AG04450 (cell line): ENCODE results near the gene ICAM4. TPM values are rescaled to one million over a fixed set of nuclear protein-coding genes. Genes with fewer than 3 reads are reported as not detected.
A peak's percentile ranks its signal among the peaks of the same experiment; 100 is the strongest.

Source experiments
- CTCF ChIA-PET: fragments of 300-600, 350-600 bp; formaldehyde crosslinking; extraction: SDS; loops from one replicate; lab custom pipeline; 2022; ENCODE audit warnings: antibody characterized with exemption, inconsistent platforms; lab: Charles Lee
- POLR2A ChIA-PET: fragments of 350-600 bp; formaldehyde crosslinking; extraction: SDS; loops from one replicate; lab custom pipeline; 2021; ENCODE audit warnings: antibody characterized with exemption, inconsistent platforms; lab: Yijun Ruan, JAX
- DNase-seq: peaks from one replicate; pipeline ENCODE4 v3.0.0-alpha.2; 2011; ENCODE audit warnings: low read depth, low spot score
- H3K27ac ChIP-seq: one replicate; pipeline ENCODE4 v1.5.1; 2012; ENCODE audit warnings: low read depth, low read length, control low read depth
- H3K27me3 ChIP-seq: one replicate; pipeline ENCODE4 v1.6.0; 2012; ENCODE audit warnings: low read length; ENCODE audit not compliant: control insufficient read depth, insufficient read depth
- H3K4me3 ChIP-seq: 2 replicates; pipeline ENCODE4 v1.5.1; 2011; ENCODE audit warnings: mild to moderate bottlenecking, low read depth, low read length, control low read depth
- H3K9me3 ChIP-seq: 2 replicates; pipeline ENCODE4 v1.5.1; 2012; ENCODE audit warnings: low read length; ENCODE audit not compliant: control insufficient read depth, insufficient read depth
- polyA plus RNA-seq: library from polyadenylated mRNA; depleted of rRNA; stranded (reverse); fragments of >200 nt; gene quantifications from 2 replicates; pipeline ENCODE4 v1.2.3, GENCODE V29; 2011
- TF ChIP-seq, protein P1 (sequence below): IDR thresholded peaks from 2 replicates; pipeline ENCODE4 v1.5.1; 2011; ENCODE audit warnings: low read depth, low read length, control low read depth, inconsistent platforms

ICAM4 gene
- polyA plus RNA-seq, 1 experiment: 2.5 TPM

DNA sequence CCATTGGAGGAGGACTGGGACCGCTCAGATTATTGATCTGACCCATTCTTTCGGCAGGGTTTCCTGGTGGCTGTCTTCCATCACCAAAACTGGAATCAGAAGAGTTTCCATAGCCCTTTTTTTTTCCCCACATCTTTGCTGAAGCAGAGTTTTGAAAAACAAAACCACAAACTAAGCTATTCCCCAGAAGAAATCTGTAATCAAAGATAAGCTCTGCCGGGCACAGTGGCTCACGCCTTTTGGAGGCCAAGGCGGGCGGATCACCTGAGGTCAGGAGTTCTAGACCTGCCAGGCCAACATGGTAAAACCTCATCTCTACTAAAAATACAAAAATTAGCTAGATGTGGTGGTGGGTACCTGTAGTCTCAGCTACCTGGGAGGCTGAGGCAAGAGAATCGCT is 20.0 kb upstream of the ICAM4 start:
- CTCF ChIA-PET: interaction anchor here (0.5 to 5.9 kb wide), 7 partner anchors 13 to 125 kb away, joined by 3 to 59 read pairs (median 5); no protein-coding TSS in a partner anchor

DNA sequence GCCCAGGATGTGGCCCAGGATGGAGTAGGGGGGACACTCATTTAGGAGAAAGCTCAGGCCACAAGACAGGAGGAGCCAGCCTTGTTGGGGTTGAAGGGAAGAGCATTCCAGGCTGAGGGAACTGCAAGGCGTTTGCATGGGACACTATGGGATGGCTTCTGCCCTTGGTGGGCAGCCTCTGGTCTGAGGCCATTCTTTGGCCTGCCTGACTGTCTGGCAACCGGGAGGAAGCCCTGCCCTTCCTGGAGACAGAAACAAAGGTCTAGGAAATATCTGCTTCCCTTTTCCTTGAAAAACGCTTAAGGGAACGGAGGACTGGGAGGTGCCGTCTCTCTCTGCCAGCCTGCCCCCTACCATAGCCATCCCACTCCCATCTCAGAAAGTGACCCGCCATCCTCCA is 18.7 kb upstream of the ICAM4 start:
- CTCF ChIA-PET: interaction anchor here (1.5 to 5.9 kb wide), 3 partner anchors 9 to 123 kb away, joined by 13 to 59 read pairs (median 24); no protein-coding TSS in a partner anchor
- POLR2A ChIA-PET: no interaction called here

More for the DNA sequence above, 20.0 kb upstream of the ICAM4 start:
- Histone ChIP-seq H3K27me3 (no peaks in the 10 kb centered on the region), H3K9me3 (no peaks in the 10 kb centered on the region; the same call in 1 of the 2 replicates), H3K27ac (no peak overlapping the region), H3K4me3 (no peak overlapping the region)
- TF ChIP-seq, protein P1, sequence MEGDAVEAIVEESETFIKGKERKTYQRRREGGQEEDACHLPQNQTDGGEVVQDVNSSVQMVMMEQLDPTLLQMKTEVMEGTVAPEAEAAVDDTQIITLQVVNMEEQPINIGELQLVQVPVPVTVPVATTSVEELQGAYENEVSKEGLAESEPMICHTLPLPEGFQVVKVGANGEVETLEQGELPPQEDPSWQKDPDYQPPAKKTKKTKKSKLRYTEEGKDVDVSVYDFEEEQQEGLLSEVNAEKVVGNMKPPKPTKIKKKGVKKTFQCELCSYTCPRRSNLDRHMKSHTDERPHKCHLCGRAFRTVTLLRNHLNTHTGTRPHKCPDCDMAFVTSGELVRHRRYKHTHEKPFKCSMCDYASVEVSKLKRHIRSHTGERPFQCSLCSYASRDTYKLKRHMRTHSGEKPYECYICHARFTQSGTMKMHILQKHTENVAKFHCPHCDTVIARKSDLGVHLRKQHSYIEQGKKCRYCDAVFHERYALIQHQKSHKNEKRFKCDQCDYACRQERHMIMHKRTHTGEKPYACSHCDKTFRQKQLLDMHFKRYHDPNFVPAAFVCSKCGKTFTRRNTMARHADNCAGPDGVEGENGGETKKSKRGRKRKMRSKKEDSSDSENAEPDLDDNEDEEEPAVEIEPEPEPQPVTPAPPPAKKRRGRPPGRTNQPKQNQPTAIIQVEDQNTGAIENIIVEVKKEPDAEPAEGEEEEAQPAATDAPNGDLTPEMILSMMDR: no peak
- POLR2A ChIA-PET: interaction anchor here (0.7 kb wide), 1 partner anchor 40 kb away, joined by 3 read pairs; no protein-coding TSS in a partner anchor
- DNase-seq: no peak

DNA sequence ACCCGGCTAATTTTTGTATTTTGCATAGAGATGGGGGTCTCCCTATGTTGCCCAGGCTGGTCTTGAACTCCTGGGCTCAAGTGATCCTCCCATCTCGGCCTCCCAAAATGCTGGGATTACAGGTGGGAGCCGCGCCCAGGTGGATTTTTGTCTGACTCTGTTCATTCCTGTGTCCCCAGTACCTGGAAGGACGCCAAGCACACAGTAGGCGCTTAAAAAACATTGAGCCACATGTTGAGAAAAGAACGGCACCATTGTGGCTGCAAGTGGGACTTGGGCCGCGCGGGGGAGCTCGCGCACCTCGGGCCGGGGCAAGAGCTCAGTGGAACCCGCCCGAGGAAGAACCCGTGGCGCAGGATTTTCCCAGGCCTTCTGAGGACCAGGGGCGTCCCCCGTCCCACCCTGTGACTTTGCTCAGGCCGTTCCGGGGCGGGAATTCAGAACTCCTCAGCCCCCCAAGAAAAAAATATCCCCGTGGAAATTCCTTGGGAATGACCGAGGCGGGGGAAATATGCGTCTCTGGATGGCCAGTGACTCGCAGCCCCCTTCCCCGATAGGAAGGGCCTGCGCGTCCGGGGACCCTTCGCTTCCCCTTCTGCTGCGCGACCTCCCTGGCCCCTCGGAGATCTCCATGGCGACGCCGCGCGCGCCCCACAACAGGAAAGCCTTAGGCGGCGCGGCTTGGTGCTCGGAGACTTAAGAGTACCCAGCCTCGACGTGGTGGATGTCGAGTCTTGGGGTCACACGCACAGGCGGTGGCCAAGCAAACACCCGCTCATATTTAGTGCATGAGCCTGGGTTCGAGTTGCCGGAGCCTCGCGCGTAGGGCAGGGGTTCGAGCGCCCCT is 17.2 kb upstream of the ICAM4 start:
- TF ChIP-seq, protein P1: peak; percentile 95
- no peak overlapping the region for H3K27ac ChIP-seq
- POLR2A ChIA-PET: interaction anchor here (0.6 to 3.3 kb wide), 7 partner anchors 18 to 119 kb away, joined by 3 to 17 read pairs (median 6); partner anchors contain the start of genes ICAM5 and RAVER1
- no peak overlapping the region for H3K4me3 ChIP-seq
- no peaks in the 10 kb centered on the region; the same call in 1 of the 2 replicates for H3K9me3 ChIP-seq
- CTCF ChIA-PET: interaction anchor here (0.5 to 5.9 kb wide), 21 partner anchors 10 to 337 kb away, joined by 3 to 85 read pairs (median 4); partner anchors contain the start of genes RAVER1 and TYK2
- H3K27me3 ChIP-seq: no peaks in the 10 kb centered on the region
- no peak for DNase-seq

More for the DNA sequence above, 18.7 kb upstream of the ICAM4 start:
- Histone ChIP-seq H3K4me3 (no peak overlapping the region), H3K27ac (no peak overlapping the region), H3K27me3 (no peaks in the 10 kb centered on the region), H3K9me3 (no peaks in the 10 kb centered on the region; the same call in 1 of the 2 replicates)
- DNase-seq: no peak
- TF ChIP-seq, protein P1: no peak

DNA sequence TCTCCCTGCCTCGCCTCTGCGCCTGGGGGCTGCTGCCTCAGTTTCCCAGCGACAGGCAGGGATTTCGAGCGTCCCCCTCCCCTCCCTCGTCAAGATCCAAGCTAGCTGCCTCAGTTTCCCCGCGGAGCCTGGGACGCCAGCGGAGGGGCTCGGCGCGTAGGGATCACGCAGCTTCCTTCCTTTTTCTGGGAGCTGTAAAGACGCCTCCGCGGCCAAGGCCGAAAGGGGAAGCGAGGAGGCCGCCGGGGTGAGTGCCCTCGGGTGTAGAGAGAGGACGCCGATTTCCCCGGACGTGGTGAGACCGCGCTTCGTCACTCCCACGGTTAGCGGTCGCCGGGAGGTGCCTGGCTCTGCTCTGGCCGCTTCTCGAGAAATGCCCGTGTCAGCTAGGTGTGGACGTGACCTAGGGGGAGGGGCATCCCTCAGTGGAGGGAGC is 16.6 kb upstream of the ICAM4 start:
- CTCF ChIA-PET: interaction anchor here (1.0 to 5.9 kb wide), 6 partner anchors 10 to 131 kb away, joined by 4 to 85 read pairs (median 18); no protein-coding TSS in a partner anchor
- H3K27ac ChIP-seq: peak overlapping the region; percentile 39

More for the DNA sequence above, 16.6 kb upstream of the ICAM4 start:
- DNase-seq: no peak
- Histone ChIP-seq H3K4me3 (peak overlapping the region; percentile 63), H3K9me3 (no peaks in the 10 kb centered on the region; the same call in 1 of the 2 replicates), H3K27me3 (no peaks in the 10 kb centered on the region)
- POLR2A ChIA-PET: interaction anchor here (1.0 to 3.3 kb wide), 5 partner anchors 16 to 35 kb away, joined by 4 to 17 read pairs (median 11); partner anchors contain the start of genes ICAM4 and ICAM5
- TF ChIP-seq, protein P1: no peak
